GM11168 (cell line): ENCODE results near the gene TPRA1.
"Not testable (repeated sequence)": the region's sequence is repeated elsewhere in the genome, so short reads cannot be mapped to it uniquely, and the experiment has no call there.

Experiments
- in situ Hi-C: fragments of 300-500 bp; cut with MboI; formaldehyde crosslinking; loops from one replicate; pipeline ENCODE4 v1.12.0; 2022; ENCODE audit warnings: low sequenced_read_pairs; ENCODE audit not compliant: unreplicated experiment

TPRA1 gene

GRCh38 chr3:127616836-127617605, 26.5 kb upstream of the TPRA1 start:
- in situ Hi-C loops: no loop called here

- in situ Hi-C loops: no loop called here
These were observed 25.2 kb upstream of the TPRA1 start for GRCh38 chr3:127615631-127616305.

GRCh38 chr3:127614928-127615589, 24.5 kb upstream of the TPRA1 start:
- in situ Hi-C loops: no loop called here

GRCh38 chr3:127613406-127613805, 22.9 kb upstream of the TPRA1 start:
- in situ Hi-C loops: no loop called here

- in situ Hi-C loops: no loop called here
These were observed 22.4 kb upstream of the TPRA1 start for GRCh38 chr3:127612966-127613365.

GRCh38 chr3:127611251-127611650, 20.7 kb upstream of the TPRA1 start:
- in situ Hi-C loops: no loop called here

- in situ Hi-C loops: no loop called here
These were observed 19.6 kb upstream of the TPRA1 start for GRCh38 chr3:127610105-127610504.

GRCh38 chr3:127608362-127608718, 17.8 kb upstream of the TPRA1 start:
- in situ Hi-C loops: no loop called here

- in situ Hi-C loops: no loop called here
These were observed 17.3 kb upstream of the TPRA1 start for GRCh38 chr3:127607675-127608361.

- in situ Hi-C loops: no loop called here
These were observed 16.6 kb upstream of the TPRA1 start for GRCh38 chr3:127606981-127607595.

GRCh38 chr3:127606086-127606805, 15.7 kb upstream of the TPRA1 start:
- in situ Hi-C loops: no loop called here

GRCh38 chr3:127605547-127605946, 15.0 kb upstream of the TPRA1 start:
- in situ Hi-C loops: not testable (repeated sequence)

- in situ Hi-C loops: no loop called here
These were observed 14.1 kb upstream of the TPRA1 start for GRCh38 chr3:127604546-127605165.

GRCh38 chr3:127604035-127604434, 13.5 kb upstream of the TPRA1 start:
- in situ Hi-C loops: no loop called here

- in situ Hi-C loops: no loop called here
These were observed 10.4 kb upstream of the TPRA1 start for GRCh38 chr3:127600749-127601456.

GRCh38 chr3:127598841-127599570, 8.5 kb upstream of the TPRA1 start:
- in situ Hi-C loops: no loop called here

- in situ Hi-C loops: no loop called here
These were observed 6.7 kb upstream of the TPRA1 start for GRCh38 chr3:127597020-127597771.
